HG03354 (cell line): ENCODE measurements around the gene OR8U1.
"Not testable (repeated sequence)": the region's sequence is repeated elsewhere in the genome, so short reads cannot be mapped to it uniquely, and the experiment has no call there.

Experiments
- ATAC-seq: cut with Tn5 transposase; IDR thresholded peaks from one replicate; pipeline ENCODE4 v1.9.1; 2021; ENCODE audit warnings: mild to moderate bottlenecking; ENCODE audit not compliant: unreplicated experiment, poor library complexity, severe bottlenecking

The OR8U1 gene

DNA sequence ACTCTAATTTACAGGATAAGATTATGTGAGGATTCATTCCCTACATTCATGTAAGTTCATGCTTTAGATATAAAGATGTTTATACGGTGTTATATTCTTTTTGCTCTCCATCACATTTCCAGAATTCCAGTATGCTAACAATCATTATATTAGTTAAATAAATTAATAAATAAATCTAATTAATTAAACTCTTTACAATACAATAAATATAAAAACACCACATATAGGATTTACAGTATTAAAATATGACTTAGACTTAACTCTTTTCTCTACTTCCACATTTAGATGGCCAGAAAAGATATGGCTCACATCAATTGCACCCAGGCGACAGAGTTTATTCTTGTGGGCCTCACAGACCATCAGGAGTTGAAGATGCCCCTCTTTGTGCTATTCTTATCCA is at the start of gene OR8U1:
TSS of gene OR8U1 (plus strand) at position 301 of the 400 bp plus-strand sequence. CDS start at position 301, 0 bp downstream.
- ATAC-seq, result no peak

DNA sequence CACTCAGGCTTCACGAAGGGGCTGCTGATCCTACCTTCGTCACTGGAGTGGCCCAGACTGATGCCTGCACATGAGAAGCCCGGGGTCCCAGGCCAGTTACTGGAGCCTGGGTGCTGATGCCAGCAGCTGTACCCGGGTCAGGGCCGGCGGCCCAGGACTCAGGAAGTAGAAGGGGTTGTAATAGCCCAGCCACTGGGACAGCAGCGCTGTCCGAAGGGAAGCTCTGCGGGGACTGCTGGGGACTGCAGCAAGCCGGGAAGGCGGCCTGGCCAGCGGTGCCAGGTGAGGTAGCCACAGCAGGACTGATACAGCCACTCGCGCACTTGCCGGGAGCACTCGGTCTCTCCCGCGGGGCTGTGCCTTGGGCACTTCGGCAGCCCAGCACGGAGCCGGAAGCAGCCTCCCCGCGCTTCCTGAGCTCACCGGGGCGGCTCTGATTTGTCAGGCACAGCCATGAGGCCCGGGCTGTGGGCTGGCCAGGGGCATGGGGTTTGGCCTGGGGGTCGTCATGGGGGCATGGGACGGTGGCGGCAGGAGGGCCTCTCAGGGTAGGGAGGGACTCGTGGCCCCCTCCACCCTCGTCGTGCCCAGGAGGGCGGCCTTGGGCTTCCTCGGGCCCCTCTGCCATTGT is 43.4 kb upstream of the OR8U1 start:
- no peak for ATAC-seq

- no peak for ATAC-seq
These were observed 42.3 kb upstream of the OR8U1 start for GRCh38 chr11:56333156-56333555.

GRCh38 chr11:56340289-56340688 is 35.1 kb upstream of the OR8U1 start:
- no peak for ATAC-seq

- no peak for ATAC-seq
These were observed 29.7 kb upstream of the OR8U1 start, which contains the start of gene OR8K1 for GRCh38 chr11:56345739-56346138. OR8K1 (plus strand) TSS chr11:56346039; CDS start chr11:56346039, 0 bp downstream.

DNA sequence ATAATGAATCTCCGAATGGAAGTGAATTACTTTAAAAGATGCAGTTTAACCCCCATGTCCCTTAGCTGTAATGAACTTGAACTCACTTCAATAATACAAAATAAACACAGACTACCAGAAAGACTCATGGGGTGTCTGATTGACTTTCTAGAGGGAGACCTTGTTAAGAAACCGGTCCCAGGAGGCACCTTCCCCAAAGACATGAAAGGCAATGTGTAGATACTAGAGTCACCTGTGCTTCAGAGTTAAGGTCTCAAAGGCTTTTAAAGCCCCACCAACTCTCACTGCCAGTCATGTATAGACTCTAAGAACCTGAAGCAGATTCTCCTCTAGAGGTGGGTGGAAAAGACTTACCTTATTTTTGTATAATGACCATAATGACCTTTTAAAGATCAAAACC is 21.4 kb upstream of the OR8U1 start, which contains the start of gene OR8J1:
TSS of gene OR8J1 (plus strand) at position 301 of the 400 bp plus-strand sequence. CDS start 5,956 bp downstream, outside the sequence.
- no peak for ATAC-seq

- no peak for ATAC-seq
These were observed 4.7 kb downstream of the OR8U1 start for GRCh38 chr11:56380120-56380519.

GRCh38 chr11:56394381-56394780 is 19.0 kb downstream of the OR8U1 start:
- ATAC-seq, result no peak

DNA sequence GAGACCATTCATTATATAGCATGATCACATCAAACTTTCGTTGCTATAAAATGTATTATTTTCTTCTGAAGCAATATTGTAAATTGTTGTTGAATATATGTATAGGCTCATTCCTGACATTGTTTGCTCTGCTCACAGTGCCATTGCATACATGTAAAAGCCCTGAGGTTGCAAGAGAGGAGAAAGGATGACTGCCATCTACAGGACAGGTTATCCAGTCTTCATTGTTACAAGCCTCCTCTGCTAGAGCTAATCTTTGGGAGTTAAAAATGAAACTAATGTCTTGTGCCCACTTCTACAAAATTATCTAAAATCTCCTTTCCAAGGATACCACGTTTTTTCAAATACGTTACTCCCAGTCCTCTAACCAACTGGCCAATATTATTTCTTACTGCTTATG is 20.6 kb downstream of the OR8U1 start:
- ATAC-seq, result no peak

DNA sequence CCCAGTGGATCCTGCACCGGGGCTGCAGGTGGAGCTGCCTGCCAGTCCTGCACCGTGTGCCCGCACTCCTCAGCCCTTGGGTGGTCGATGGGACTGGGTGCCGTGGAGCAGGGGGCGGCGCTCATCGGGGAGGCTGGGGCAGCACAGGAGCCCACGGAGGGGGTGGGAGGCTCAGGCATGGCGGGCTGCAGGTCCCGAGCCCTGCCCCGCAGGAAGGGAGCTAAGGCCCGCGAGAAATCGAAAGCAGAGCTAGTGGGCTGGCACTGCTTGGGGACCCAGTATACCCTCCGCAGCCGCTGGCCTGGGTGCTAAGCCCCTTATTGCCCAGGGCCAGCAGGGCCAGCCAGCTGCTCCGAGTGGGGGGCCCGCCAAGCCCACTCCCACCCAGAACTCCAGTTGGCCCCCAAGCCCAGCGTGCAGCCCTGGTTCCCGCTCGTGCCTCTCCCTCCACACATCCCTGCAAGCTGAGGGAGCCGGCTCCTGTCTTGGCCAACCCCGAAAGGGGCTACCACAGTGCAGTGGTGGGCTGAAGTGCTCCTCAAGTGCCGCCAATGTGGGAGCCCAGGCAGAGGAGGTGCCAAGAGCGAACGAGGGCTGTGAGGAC is 26.5 kb downstream of the OR8U1 start:
- not testable (repeated sequence) for ATAC-seq

GRCh38 chr11:56404393-56404792 is 29.0 kb downstream of the OR8U1 start:
- no peak for ATAC-seq

GRCh38 chr11:56410801-56411200 is 35.4 kb downstream of the OR8U1 start:
- no peak for ATAC-seq

DNA sequence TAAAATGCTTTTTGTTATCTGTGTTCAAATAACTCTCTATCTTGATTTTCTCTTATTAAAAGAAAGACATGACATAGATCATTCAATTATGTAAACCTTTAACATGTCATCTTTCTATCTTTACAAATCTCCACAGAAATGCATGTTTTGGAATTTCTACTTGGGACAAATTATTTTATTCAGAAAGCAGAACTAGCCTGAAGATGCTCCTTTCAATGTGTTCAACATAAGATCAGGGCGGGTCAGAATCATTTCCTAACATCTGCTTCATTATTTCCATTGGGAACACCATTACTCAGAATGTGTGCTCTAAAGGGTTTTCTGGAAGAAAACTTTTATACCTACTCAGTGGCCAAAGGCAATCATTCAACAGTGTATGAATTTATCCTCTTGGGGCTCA is 37.0 kb downstream of the OR8U1 start, which contains the start of gene OR5AL1:
TSS of gene OR5AL1 (plus strand) at position 301 of the 400 bp plus-strand sequence.
- ATAC-seq, result no peak
